H1 (cell line): ENCODE measurements around the gene PRELID1. TPM values are rescaled to one million over a fixed set of nuclear protein-coding genes. Genes with fewer than 3 reads are reported as not detected.

Experiments used
- CEBPB ChIP-seq: IDR thresholded peaks from 2 replicates; pipeline ENCODE4 v1.6.1; 2012; ENCODE audit warnings: low read depth, low read length
- POLR2AphosphoS5 ChIP-seq: IDR thresholded peaks from 2 replicates; pipeline ENCODE4 v1.6.1; 2011; ENCODE audit warnings: low read depth, low read length
- SIN3A ChIP-seq, 2 experiments: IDR thresholded peaks in 1 of 2; conservative IDR thresholded peaks in 1 of 2; 2 replicates each; pipeline ENCODE4 v1.6.1; 2011 to 2012; ENCODE audit warnings: low read length in 2 of 2, improper control_type of control experiment in 1 of 2, low read depth in 1 of 2, mild to moderate bottlenecking in 1 of 2
- TCF12 ChIP-seq: IDR thresholded peaks from 2 replicates; pipeline ENCODE4 v1.6.1; 2011; ENCODE audit warnings: low read depth, mild to moderate bottlenecking, low read length
- polyA plus RNA-seq, 7 experiments: library from polyadenylated mRNA; depleted of rRNA in 3 of 7; stranded (reverse) in 5 of 7; unstranded in 2 of 7; fragments of >200 nt in 5 of 7; fragments of 200-250 nt in 2 of 7; gene quantifications; 1 replicate in 5 of 7; 2 replicates in 1 of 7; 4 replicates in 1 of 7; pipeline versions ENCODE4 v1.2.1 to v1.2.3, GENCODE V29; 2011 to 2013; ENCODE audit warnings: missing spikeins in 2 of 7, mixed read lengths in 2 of 7
- total RNA-seq: library from RNA; stranded (reverse); fragmentation: NEBNext Ultra II Directional; extraction: Animal tissue kit (Norgen Biotek cat#: 25700); gene quantifications from 2 replicates; pipeline ENCODE4 v1.2.1, GENCODE V29; 2021
- TF ChIP-seq, protein P1 (sequence below): fragments of 300-600 bp; sonication (generic); IDR thresholded peaks from 2 replicates; pipeline ENCODE4 v1.7.1; 2012; ENCODE audit warnings: low read length, moderate library complexity, mild to moderate bottlenecking, inconsistent platforms; ENCODE audit not compliant: insufficient replicate concordance

The PRELID1 gene
- total and polyA plus RNA-seq, 2 of the 8 experiments (the other 6 are each of a cell fraction or from before 2014, with no cell fraction given), result 272 to 428 TPM

DNA sequence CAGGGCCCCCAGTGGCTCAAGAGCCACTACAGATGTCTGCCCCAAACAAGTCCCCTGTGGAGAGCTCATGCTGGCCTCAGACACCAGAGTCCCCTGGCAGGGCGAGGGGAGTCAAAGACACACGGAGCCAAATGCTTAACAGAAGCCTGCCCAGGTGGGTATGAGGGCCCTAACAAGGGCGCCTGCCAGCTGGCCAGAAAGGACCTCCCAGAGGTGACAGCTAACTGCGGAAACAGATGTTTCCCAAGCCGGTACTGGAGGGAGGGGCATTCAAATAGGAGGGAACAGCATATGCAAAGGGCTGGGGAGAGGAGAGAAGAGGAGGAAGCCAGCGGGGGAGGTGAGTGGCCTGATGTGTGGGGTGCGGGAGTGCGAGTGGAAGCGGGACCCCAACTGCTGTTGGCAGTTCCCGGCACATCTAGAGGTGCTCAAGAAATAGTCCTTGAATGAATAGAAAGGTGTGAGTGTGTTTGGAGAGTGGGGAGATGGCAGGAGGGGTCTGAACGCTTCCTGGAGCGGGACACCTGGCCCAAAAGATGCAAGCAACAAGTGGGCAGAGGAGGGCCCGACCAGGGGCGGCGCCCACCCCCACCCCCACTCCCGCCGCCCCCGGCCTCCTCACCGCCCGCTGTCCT, 7.3 kb downstream of the PRELID1 start (continued):
- TF ChIP-seq, protein P1, sequence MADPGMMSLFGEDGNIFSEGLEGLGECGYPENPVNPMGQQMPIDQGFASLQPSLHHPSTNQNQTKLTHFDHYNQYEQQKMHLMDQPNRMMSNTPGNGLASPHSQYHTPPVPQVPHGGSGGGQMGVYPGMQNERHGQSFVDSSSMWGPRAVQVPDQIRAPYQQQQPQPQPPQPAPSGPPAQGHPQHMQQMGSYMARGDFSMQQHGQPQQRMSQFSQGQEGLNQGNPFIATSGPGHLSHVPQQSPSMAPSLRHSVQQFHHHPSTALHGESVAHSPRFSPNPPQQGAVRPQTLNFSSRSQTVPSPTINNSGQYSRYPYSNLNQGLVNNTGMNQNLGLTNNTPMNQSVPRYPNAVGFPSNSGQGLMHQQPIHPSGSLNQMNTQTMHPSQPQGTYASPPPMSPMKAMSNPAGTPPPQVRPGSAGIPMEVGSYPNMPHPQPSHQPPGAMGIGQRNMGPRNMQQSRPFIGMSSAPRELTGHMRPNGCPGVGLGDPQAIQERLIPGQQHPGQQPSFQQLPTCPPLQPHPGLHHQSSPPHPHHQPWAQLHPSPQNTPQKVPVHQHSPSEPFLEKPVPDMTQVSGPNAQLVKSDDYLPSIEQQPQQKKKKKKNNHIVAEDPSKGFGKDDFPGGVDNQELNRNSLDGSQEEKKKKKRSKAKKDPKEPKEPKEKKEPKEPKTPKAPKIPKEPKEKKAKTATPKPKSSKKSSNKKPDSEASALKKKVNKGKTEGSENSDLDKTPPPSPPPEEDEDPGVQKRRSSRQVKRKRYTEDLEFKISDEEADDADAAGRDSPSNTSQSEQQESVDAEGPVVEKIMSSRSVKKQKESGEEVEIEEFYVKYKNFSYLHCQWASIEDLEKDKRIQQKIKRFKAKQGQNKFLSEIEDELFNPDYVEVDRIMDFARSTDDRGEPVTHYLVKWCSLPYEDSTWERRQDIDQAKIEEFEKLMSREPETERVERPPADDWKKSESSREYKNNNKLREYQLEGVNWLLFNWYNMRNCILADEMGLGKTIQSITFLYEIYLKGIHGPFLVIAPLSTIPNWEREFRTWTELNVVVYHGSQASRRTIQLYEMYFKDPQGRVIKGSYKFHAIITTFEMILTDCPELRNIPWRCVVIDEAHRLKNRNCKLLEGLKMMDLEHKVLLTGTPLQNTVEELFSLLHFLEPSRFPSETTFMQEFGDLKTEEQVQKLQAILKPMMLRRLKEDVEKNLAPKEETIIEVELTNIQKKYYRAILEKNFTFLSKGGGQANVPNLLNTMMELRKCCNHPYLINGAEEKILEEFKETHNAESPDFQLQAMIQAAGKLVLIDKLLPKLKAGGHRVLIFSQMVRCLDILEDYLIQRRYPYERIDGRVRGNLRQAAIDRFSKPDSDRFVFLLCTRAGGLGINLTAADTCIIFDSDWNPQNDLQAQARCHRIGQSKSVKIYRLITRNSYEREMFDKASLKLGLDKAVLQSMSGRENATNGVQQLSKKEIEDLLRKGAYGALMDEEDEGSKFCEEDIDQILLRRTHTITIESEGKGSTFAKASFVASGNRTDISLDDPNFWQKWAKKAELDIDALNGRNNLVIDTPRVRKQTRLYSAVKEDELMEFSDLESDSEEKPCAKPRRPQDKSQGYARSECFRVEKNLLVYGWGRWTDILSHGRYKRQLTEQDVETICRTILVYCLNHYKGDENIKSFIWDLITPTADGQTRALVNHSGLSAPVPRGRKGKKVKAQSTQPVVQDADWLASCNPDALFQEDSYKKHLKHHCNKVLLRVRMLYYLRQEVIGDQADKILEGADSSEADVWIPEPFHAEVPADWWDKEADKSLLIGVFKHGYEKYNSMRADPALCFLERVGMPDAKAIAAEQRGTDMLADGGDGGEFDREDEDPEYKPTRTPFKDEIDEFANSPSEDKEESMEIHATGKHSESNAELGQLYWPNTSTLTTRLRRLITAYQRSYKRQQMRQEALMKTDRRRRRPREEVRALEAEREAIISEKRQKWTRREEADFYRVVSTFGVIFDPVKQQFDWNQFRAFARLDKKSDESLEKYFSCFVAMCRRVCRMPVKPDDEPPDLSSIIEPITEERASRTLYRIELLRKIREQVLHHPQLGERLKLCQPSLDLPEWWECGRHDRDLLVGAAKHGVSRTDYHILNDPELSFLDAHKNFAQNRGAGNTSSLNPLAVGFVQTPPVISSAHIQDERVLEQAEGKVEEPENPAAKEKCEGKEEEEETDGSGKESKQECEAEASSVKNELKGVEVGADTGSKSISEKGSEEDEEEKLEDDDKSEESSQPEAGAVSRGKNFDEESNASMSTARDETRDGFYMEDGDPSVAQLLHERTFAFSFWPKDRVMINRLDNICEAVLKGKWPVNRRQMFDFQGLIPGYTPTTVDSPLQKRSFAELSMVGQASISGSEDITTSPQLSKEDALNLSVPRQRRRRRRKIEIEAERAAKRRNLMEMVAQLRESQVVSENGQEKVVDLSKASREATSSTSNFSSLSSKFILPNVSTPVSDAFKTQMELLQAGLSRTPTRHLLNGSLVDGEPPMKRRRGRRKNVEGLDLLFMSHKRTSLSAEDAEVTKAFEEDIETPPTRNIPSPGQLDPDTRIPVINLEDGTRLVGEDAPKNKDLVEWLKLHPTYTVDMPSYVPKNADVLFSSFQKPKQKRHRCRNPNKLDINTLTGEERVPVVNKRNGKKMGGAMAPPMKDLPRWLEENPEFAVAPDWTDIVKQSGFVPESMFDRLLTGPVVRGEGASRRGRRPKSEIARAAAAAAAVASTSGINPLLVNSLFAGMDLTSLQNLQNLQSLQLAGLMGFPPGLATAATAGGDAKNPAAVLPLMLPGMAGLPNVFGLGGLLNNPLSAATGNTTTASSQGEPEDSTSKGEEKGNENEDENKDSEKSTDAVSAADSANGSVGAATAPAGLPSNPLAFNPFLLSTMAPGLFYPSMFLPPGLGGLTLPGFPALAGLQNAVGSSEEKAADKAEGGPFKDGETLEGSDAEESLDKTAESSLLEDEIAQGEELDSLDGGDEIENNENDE, result no peak
- TF ChIP-seq CEBPB (no peak), SIN3A (conservative IDR thresholded peaks at IDR 0.05 in 1 of 2, IDR thresholded peaks at IDR 0.05 in 1 of 2; ENCODE audit: low read depth in 1 of 2, low read length in 2 of 2) (peak; percentile 86 to 88), POLR2AphosphoS5 (no peak), TCF12 (peak; percentile 82; the same call in 1 of the 2 replicates)
- TF ChIP-seq, all 59 proteins: peak for 3
